ENCODE measurements around the gene PRAME. TPM values are rescaled to one million over a fixed set of nuclear protein-coding genes. Genes with fewer than 3 reads are reported as not detected.
A peak's percentile ranks its signal among the peaks of the same experiment; 100 is the strongest.

Gene PRAME
- total and polyA plus RNA-seq, 2 experiments from 2014 or later: not detected

DNA sequence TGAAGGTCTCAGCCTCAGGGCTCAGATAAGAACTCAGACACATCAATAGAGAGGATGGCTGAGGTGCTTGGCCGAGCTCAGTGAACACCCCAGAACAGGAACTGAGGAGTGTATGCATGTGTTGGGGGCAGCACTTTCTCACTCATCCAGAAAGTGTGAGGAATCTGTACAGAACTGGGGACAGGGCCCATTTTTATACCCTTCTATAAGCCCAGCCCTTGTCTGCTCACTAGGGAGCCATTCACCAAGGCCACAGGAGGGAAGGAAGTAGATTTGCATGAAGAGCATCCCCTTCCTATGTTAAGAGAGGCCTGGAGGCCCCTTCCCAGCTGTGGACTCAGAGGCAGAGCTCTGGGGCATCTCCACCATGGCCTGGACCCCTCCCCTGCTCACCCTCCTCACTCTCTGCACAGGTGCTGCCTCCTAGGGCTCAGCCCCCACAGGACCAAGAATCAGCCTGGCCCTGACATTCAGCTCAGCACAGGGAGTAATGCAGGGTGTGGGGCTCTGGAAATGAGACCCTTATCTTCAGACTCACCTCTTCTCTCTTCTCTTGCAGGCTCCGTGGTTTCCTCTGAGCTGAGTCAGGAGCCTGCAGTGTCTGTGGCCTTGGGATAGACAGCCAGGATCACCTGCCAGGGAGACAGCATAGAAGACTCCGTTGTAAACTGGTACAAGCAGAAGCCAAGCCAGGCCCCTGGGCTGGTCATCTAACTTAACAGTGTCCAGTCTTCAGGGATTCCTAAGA, 45.4 kb upstream of the PRAME start:
- H3K9me2 ChIP-seq (ENCODE audit: insufficient read depth): peaks cover 10% of the 10 kb centered on the region
- no peak overlapping the region for H3K4me2 ChIP-seq
- Mint-ChIP-seq H3K9me3 (peaks cover 3% of the 10 kb centered on the region; the same call in 2 of the 3 replicates), H3K27me3 (ENCODE audit: insufficient read depth, low read depth, poor library complexity) (peaks cover 76% of the 10 kb centered on the region), H3K27ac (no peak overlapping the region), H3K4me1 (peaks cover 14% of the 10 kb centered on the region), H3K36me3 (ENCODE audit: low read depth) (no peaks in the 10 kb centered on the region), H3K4me3 (no peak overlapping the region)
- no peak for DNase-seq (ENCODE audit: low spot score)
- ATAC-seq: peak; percentile 59
- no peaks in the 10 kb centered on the region for H3K79me2 ChIP-seq (replicated peaks; ENCODE audit: insufficient read depth)
- TF ChIP-seq POLR2AphosphoS5 (IDR thresholded peaks at IDR 0.05; ENCODE audit: low read depth): no peak
- no peak for TF ChIP-seq NANOG (IDR thresholded peaks at IDR 0.05; ENCODE audit: borderline replicate concordance)
- TF ChIP-seq, protein P1, sequence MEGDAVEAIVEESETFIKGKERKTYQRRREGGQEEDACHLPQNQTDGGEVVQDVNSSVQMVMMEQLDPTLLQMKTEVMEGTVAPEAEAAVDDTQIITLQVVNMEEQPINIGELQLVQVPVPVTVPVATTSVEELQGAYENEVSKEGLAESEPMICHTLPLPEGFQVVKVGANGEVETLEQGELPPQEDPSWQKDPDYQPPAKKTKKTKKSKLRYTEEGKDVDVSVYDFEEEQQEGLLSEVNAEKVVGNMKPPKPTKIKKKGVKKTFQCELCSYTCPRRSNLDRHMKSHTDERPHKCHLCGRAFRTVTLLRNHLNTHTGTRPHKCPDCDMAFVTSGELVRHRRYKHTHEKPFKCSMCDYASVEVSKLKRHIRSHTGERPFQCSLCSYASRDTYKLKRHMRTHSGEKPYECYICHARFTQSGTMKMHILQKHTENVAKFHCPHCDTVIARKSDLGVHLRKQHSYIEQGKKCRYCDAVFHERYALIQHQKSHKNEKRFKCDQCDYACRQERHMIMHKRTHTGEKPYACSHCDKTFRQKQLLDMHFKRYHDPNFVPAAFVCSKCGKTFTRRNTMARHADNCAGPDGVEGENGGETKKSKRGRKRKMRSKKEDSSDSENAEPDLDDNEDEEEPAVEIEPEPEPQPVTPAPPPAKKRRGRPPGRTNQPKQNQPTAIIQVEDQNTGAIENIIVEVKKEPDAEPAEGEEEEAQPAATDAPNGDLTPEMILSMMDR (conservative IDR thresholded peaks at IDR 0.05; ENCODE audit: low read depth in 2 of 2): no peak
- no peaks in the 10 kb centered on the region for H4K20me1 ChIP-seq (replicated peaks; ENCODE audit: insufficient read depth)
- H3K27ac ChIP-seq (ENCODE audit: low read depth): no peak overlapping the region
- H3F3A ChIP-seq (replicated peaks; ENCODE audit: low read depth): no peaks in the 10 kb centered on the region
- H2AFZ ChIP-seq: no peak overlapping the region
- no peak overlapping the region for H3K4me3 ChIP-seq
- no peaks in the 10 kb centered on the region for H3K4me1 ChIP-seq (ENCODE audit: insufficient read depth)
- H3K27me3 ChIP-seq (ENCODE audit: insufficient read depth): peaks cover 99% of the 10 kb centered on the region
- H3K36me3 ChIP-seq (ENCODE audit: insufficient read depth): no peaks in the 10 kb centered on the region

DNA sequence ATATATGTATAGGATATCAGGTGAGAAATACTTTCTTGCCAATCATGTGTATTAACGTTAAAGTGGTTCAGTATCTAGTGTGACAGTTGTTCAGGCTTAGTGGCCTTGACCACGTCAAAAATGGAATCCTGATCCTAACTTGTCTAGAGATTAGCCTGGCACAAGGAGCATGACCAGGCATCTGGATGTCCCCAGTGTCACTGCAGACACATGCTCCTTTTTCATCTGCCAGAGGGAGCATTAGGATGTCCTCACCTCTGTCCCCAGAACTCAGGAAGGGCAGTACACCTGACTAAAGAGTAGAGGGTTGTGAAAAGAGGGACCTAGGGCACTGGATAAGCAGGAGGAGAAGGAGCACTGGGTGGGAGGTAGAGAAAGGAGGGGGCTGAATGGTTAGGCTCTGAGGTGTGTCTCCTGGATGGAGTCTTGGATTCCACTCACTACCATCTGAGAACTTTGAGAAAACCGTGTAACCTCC, 44.4 kb upstream of the PRAME start:
- Mint-ChIP-seq H3K4me3 (no peak overlapping the region), H3K9me3 (peaks cover 3% of the 10 kb centered on the region; the same call in 2 of the 3 replicates), H3K27ac (no peak overlapping the region), H3K4me1 (peaks cover 19% of the 10 kb centered on the region), H3K36me3 (ENCODE audit: low read depth) (no peaks in the 10 kb centered on the region), H3K27me3 (ENCODE audit: insufficient read depth, low read depth, poor library complexity) (peaks cover 80% of the 10 kb centered on the region)
- no peaks in the 10 kb centered on the region for H3K36me3 ChIP-seq (ENCODE audit: insufficient read depth)
- no peak overlapping the region for H3K4me2 ChIP-seq
- H3K4me3 ChIP-seq: no peak overlapping the region
- DNase-seq (ENCODE audit: low spot score) (no peak), ATAC-seq (no peak)
- H3K4me1 ChIP-seq (ENCODE audit: insufficient read depth): no peaks in the 10 kb centered on the region
- H3K27ac ChIP-seq (ENCODE audit: low read depth): no peak overlapping the region
- peaks cover 99% of the 10 kb centered on the region for H3K27me3 ChIP-seq (ENCODE audit: insufficient read depth)
- no peaks in the 10 kb centered on the region for H4K20me1 ChIP-seq (replicated peaks; ENCODE audit: insufficient read depth)
- H3K9me2 ChIP-seq (ENCODE audit: insufficient read depth): peaks cover 10% of the 10 kb centered on the region
- no peaks in the 10 kb centered on the region for H3F3A ChIP-seq (replicated peaks; ENCODE audit: low read depth)
- no peak overlapping the region for H2AFZ ChIP-seq
- H3K79me2 ChIP-seq (replicated peaks; ENCODE audit: insufficient read depth): no peaks in the 10 kb centered on the region
- TF ChIP-seq, protein P1 (conservative IDR thresholded peaks at IDR 0.05; ENCODE audit: low read depth in 2 of 2): no peak
- TF ChIP-seq POLR2AphosphoS5 (IDR thresholded peaks at IDR 0.05; ENCODE audit: low read depth) (no peak), JUNB (IDR thresholded peaks at IDR 0.05; ENCODE audit: unreplicated experiment) (no peak), EZH2 (IDR thresholded peaks at IDR 0.05; ENCODE audit: low read depth, unreplicated experiment) (no peak), EZH2phosphoT487 (IDR thresholded peaks at IDR 0.05; ENCODE audit: unreplicated experiment) (no peak), ZNF114 (CRISPR knock-in tag; IDR thresholded peaks at IDR 0.05) (no peak), CREB1 (CRISPR knock-in tag; IDR thresholded peaks at IDR 0.05; ENCODE audit: low read depth) (no peak), ZNF331 (CRISPR knock-in tag; IDR thresholded peaks at IDR 0.05; ENCODE audit: low read depth) (no peak), NANOG (IDR thresholded peaks at IDR 0.05; ENCODE audit: borderline replicate concordance) (no peak), STAT1 (IDR thresholded peaks at IDR 0.05; ENCODE audit: unreplicated experiment) (no peak)
- TF ChIP-seq, protein P2, sequence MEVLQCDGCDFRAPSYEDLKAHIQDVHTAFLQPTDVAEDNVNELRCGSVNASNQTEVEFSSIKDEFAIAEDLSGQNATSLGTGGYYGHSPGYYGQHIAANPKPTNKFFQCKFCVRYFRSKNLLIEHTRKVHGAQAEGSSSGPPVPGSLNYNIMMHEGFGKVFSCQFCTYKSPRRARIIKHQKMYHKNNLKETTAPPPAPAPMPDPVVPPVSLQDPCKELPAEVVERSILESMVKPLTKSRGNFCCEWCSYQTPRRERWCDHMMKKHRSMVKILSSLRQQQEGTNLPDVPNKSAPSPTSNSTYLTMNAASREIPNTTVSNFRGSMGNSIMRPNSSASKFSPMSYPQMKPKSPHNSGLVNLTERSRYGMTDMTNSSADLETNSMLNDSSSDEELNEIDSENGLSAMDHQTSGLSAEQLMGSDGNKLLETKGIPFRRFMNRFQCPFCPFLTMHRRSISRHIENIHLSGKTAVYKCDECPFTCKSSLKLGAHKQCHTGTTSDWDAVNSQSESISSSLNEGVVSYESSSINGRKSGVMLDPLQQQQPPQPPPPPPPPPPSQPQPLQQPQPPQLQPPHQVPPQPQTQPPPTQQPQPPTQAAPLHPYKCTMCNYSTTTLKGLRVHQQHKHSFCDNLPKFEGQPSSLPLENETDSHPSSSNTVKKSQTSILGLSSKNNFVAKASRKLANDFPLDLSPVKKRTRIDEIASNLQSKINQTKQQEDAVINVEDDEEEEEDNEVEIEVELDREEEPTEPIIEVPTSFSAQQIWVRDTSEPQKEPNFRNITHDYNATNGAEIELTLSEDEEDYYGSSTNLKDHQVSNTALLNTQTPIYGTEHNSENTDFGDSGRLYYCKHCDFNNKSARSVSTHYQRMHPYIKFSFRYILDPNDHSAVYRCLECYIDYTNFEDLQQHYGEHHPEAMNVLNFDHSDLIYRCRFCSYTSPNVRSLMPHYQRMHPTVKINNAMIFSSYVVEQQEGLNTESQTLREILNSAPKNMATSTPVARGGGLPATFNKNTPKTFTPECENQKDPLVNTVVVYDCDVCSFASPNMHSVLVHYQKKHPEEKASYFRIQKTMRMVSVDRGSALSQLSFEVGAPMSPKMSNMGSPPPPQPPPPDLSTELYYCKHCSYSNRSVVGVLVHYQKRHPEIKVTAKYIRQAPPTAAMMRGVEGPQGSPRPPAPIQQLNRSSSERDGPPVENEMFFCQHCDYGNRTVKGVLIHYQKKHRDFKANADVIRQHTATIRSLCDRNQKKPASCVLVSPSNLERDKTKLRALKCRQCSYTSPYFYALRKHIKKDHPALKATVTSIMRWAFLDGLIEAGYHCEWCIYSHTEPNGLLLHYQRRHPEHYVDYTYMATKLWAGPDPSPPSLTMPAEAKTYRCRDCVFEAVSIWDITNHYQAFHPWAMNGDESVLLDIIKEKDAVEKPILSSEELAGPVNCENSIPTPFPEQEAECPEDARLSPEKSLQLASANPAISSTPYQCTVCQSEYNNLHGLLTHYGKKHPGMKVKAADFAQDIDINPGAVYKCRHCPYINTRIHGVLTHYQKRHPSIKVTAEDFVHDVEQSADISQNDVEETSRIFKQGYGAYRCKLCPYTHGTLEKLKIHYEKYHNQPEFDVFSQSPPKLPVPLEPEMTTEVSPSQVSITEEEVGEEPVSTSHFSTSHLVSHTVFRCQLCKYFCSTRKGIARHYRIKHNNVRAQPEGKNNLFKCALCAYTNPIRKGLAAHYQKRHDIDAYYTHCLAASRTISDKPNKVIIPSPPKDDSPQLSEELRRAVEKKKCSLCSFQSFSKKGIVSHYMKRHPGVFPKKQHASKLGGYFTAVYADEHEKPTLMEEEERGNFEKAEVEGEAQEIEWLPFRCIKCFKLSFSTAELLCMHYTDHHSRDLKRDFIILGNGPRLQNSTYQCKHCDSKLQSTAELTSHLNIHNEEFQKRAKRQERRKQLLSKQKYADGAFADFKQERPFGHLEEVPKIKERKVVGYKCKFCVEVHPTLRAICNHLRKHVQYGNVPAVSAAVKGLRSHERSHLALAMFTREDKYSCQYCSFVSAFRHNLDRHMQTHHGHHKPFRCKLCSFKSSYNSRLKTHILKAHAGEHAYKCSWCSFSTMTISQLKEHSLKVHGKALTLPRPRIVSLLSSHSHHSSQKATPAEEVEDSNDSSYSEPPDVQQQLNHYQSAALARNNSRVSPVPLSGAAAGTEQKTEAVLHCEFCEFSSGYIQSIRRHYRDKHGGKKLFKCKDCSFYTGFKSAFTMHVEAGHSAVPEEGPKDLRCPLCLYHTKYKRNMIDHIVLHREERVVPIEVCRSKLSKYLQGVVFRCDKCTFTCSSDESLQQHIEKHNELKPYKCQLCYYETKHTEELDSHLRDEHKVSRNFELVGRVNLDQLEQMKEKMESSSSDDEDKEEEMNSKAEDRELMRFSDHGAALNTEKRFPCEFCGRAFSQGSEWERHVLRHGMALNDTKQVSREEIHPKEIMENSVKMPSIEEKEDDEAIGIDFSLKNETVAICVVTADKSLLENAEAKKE (CRISPR knock-in tag; IDR thresholded peaks at IDR 0.05): no peak
